Esophagus squamous epithelium (tissue), 4 donors: Measurements from ENCODE around the gene ZDHHC7.

Experiments used
- POLR2A ChIP-seq, 4 donors: fragments of 450-650 bp; IDR thresholded peaks; one replicate each; pipeline ENCODE4 v1.6.1; 2017; ENCODE audit warnings: antibody characterized with exemption in 4 of 4, mild to moderate bottlenecking in 4 of 4, moderate library complexity in 3 of 4
- TF ChIP-seq, protein P1 (sequence below), 6 experiments: fragments of 450-650 bp in 4 of 6; fragments of 200-600 bp in 2 of 6; sonication (generic) in 2 of 6; IDR thresholded peaks; one replicate each; pipeline ENCODE4 v1.5.1; 2016 to 2019; ENCODE audit warnings: antibody characterized with exemption in 6 of 6, mild to moderate bottlenecking in 4 of 6, moderate library complexity in 4 of 6

DNA sequence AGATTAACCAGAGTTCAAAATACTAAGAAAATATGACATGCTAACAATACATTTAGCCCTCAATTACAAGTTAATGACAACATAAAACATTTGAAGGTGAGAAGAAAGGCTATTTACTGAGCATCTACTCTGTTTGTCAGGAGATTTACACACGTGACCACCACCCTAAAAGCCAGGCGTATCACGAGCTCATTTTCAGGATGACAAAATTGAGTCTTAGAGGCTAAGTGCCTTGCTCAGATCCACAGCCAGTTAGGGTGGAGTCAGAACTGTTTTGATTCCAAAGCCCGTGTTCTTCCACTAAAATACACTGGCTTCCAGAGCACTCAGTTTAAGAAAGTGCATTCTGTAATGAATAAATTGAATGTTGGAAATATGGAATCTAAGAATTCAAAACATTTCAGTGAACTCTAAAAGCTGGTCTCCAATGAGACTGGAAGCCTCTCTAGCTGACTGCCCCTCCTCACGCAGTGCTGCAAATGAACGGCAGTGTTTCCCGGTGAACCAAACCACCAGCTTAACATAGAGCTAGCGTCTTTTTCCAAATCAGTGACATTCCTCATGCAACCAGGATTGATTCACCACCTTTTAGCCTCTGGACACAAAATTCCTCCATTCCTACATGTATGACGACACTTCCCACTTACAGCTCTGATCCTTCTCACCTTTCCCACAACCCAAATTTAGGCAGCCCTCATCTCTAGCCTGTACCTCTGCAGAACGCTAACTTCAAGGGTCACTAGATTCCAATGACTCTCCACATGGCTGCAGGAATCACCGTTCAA is 5.9 kb downstream of the ZDHHC7 start:
- TF ChIP-seq, protein P1, sequence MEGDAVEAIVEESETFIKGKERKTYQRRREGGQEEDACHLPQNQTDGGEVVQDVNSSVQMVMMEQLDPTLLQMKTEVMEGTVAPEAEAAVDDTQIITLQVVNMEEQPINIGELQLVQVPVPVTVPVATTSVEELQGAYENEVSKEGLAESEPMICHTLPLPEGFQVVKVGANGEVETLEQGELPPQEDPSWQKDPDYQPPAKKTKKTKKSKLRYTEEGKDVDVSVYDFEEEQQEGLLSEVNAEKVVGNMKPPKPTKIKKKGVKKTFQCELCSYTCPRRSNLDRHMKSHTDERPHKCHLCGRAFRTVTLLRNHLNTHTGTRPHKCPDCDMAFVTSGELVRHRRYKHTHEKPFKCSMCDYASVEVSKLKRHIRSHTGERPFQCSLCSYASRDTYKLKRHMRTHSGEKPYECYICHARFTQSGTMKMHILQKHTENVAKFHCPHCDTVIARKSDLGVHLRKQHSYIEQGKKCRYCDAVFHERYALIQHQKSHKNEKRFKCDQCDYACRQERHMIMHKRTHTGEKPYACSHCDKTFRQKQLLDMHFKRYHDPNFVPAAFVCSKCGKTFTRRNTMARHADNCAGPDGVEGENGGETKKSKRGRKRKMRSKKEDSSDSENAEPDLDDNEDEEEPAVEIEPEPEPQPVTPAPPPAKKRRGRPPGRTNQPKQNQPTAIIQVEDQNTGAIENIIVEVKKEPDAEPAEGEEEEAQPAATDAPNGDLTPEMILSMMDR (IDR thresholded peaks at IDR 0.05) = no peak
- TF ChIP-seq POLR2A (IDR thresholded peaks at IDR 0.05) = no peak
